GM23248 (cell line): ENCODE measurements around the gene LRP5. TPM values are rescaled to one million over a fixed set of nuclear protein-coding genes. Genes with fewer than 3 reads are reported as not detected.

Source experiments
- DNase-seq: peaks from one replicate; pipeline ENCODE4 v3.0.0-alpha.2; 2015
- H2AFZ ChIP-seq: fragments of 200-600 bp; sonication (generic); 2 replicates; pipeline ENCODE4 v1.6.1; 2016; ENCODE audit warnings: antibody characterized with exemption
- H3F3A ChIP-seq: fragments of 200-600 bp; sonication (generic); 2 replicates; pipeline ENCODE4 v1.6.1; 2016; ENCODE audit warnings: mild to moderate bottlenecking, antibody characterized with exemption, mixed run types; ENCODE audit not compliant: insufficient read depth
- H3K27ac ChIP-seq: fragments of 200-600 bp; sonication (generic); 2 replicates; pipeline ENCODE4 v1.5.1; 2016; ENCODE audit warnings: mild to moderate bottlenecking
- H3K27me3 ChIP-seq: fragments of 200-600 bp; sonication (generic); replicated peaks from 2 replicates; pipeline ENCODE4 v1.6.1; 2016; ENCODE audit warnings: mild to moderate bottlenecking; ENCODE audit not compliant: insufficient read depth
- H3K36me3 ChIP-seq: fragments of 200-600 bp; sonication (generic); 2 replicates; pipeline ENCODE4 v1.6.1; 2016; ENCODE audit warnings: low read depth, mild to moderate bottlenecking
- H3K4me1 ChIP-seq: fragments of 200-600 bp; sonication (generic); 2 replicates; pipeline ENCODE4 v1.6.1; 2016; ENCODE audit warnings: mild to moderate bottlenecking; ENCODE audit not compliant: insufficient read depth
- H3K4me2 ChIP-seq: fragments of 200-600 bp; sonication (generic); one replicate; pipeline ENCODE4 v1.6.1; 2016; ENCODE audit warnings: mild to moderate bottlenecking; ENCODE audit not compliant: unreplicated experiment
- H3K4me3 ChIP-seq: fragments of 200-600 bp; sonication (generic); 2 replicates; pipeline ENCODE4 v1.5.1; 2016; ENCODE audit warnings: mild to moderate bottlenecking
- H3K79me2 ChIP-seq: fragments of 200-600 bp; sonication (generic); 2 replicates; pipeline ENCODE4 v1.6.1; 2016; ENCODE audit warnings: mild to moderate bottlenecking; ENCODE audit not compliant: insufficient read depth
- H3K9ac ChIP-seq: fragments of 200-600 bp; sonication (generic); 2 replicates; pipeline ENCODE4 v1.6.1; 2016; ENCODE audit warnings: mild to moderate bottlenecking
- H3K9me2 ChIP-seq: fragments of 200-600 bp; sonication (generic); 2 replicates; pipeline ENCODE4 v1.6.1; 2016; ENCODE audit warnings: mixed run types, mild to moderate bottlenecking, moderate library complexity; ENCODE audit not compliant: insufficient read depth
- H3K9me3 ChIP-seq: fragments of 200-600 bp; sonication (generic); one replicate; pipeline ENCODE4 v1.6.1; 2017; ENCODE audit warnings: low read depth
- H4K20me1 ChIP-seq: fragments of 200-600 bp; sonication (generic); 2 replicates; pipeline ENCODE4 v1.6.0; 2016; ENCODE audit not compliant: insufficient read depth
- EZH2 ChIP-seq: fragments of 200-600 bp; sonication (generic); IDR thresholded peaks from 2 replicates; pipeline ENCODE4 v1.6.1; 2018; ENCODE audit warnings: antibody characterized with exemption, mild to moderate bottlenecking; ENCODE audit not compliant: insufficient read depth, poor library complexity, severe bottlenecking
- EZH2phosphoT487 ChIP-seq: fragments of 200-600 bp; sonication (generic); IDR thresholded peaks from 2 replicates; pipeline ENCODE4 v1.6.1; 2018; ENCODE audit warnings: antibody characterized with exemption, moderate library complexity, mild to moderate bottlenecking, low read depth; ENCODE audit not compliant: insufficient read depth
- WGBS, 2 experiments: methylation state at CpG; one replicate each; pipeline ENCODE4 v1.1.6; 2015 to 2017; ENCODE audit warnings: low lambda C conversion rate in 2 of 2, low coverage in 1 of 2; ENCODE audit errors: missing lambda C conversion rate in 2 of 2; 5-methylcytosine and 5-hydroxymethylcytosine counted together
- in situ Hi-C: fragments of 300-500 bp; cut with MboI; formaldehyde crosslinking; loops from 2 replicates; pipeline ENCODE4 v1.15.0; 2020
- polyA plus RNA-seq: library from polyadenylated mRNA; unstranded; fragments of >200 nt; fragmentation: Nextera tagmentation; extraction: Ambion mirVana; gene quantifications from 2 replicates; pipeline ENCODE4 v1.2.1, GENCODE V29; 2016
- total RNA-seq: library from RNA; depleted of rRNA; stranded (reverse); fragments of >200 nt; shearing (Covaris generic); gene quantifications from 2 replicates; pipeline ENCODE4 v1.2.3, GENCODE V29; 2014

The LRP5 gene
- total and polyA plus RNA-seq, 2 experiments from 2014 or later = 3.0 TPM

GRCh38 chr11:68467201-68467834, 154.9 kb downstream of the LRP5 start:
- no peak overlapping the region for H3K9ac ChIP-seq
- H3K36me3 ChIP-seq = no peaks in the 10 kb centered on the region
- no peaks in the 10 kb centered on the region for H3K27me3 ChIP-seq
- H3K4me3 ChIP-seq = no peak overlapping the region
- H3K9me2 ChIP-seq = no peaks in the 10 kb centered on the region
- H4K20me1 ChIP-seq = peaks cover 51% of the 10 kb centered on the region
- 47 to 50% methylated on average over 8 of the region's 8 CpGs for WGBS, 2 experiments
- DNase-seq = no peak
- H3F3A ChIP-seq = peaks cover 12% of the 10 kb centered on the region
- peaks cover 48% of the 10 kb centered on the region for H3K4me1 ChIP-seq
- in situ Hi-C loops = no loop called here
- no peak overlapping the region for H3K4me2 ChIP-seq
- no peaks in the 10 kb centered on the region for H3K9me3 ChIP-seq
- TF ChIP-seq EZH2 = no peak
- TF ChIP-seq EZH2phosphoT487 = no peak
- no peak overlapping the region for H2AFZ ChIP-seq
- no peak overlapping the region for H3K27ac ChIP-seq
- peaks cover 100% of the 10 kb centered on the region for H3K79me2 ChIP-seq

- Histone ChIP-seq H4K20me1 (peaks cover 53% of the 10 kb centered on the region), H3K9ac (no peak overlapping the region), H3F3A (peaks cover 22% of the 10 kb centered on the region), H3K4me1 (peaks cover 42% of the 10 kb centered on the region), H2AFZ (no peak overlapping the region), H3K27ac (no peak overlapping the region), H3K9me2 (no peaks in the 10 kb centered on the region), H3K36me3 (no peaks in the 10 kb centered on the region), H3K4me3 (no peak overlapping the region), H3K79me2 (peaks cover 100% of the 10 kb centered on the region), H3K9me3 (no peaks in the 10 kb centered on the region), H3K4me2 (no peak overlapping the region), H3K27me3 (no peaks in the 10 kb centered on the region)
- DNase-seq = no peak
- 53 to 61% methylated on average over 3 of the region's 3 CpGs for WGBS, 2 experiments
- in situ Hi-C loops = no loop called here
- TF ChIP-seq EZH2 = no peak
- no peak for TF ChIP-seq EZH2phosphoT487
These were observed 155.9 kb downstream of the LRP5 start for GRCh38 chr11:68468217-68468828.

GRCh38 chr11:68469122-68469521, 156.7 kb downstream of the LRP5 start:
- Histone ChIP-seq H3K4me2 (peak overlapping the region; percentile 2), H3K9ac (no peak overlapping the region), H2AFZ (no peak overlapping the region), H3K4me3 (no peak overlapping the region), H3K27ac (no peak overlapping the region), H4K20me1 (peaks cover 58% of the 10 kb centered on the region), H3K4me1 (peaks cover 35% of the 10 kb centered on the region), H3K79me2 (peaks cover 100% of the 10 kb centered on the region), H3K36me3 (no peaks in the 10 kb centered on the region), H3F3A (peaks cover 27% of the 10 kb centered on the region), H3K27me3 (no peaks in the 10 kb centered on the region), H3K9me2 (no peaks in the 10 kb centered on the region), H3K9me3 (no peaks in the 10 kb centered on the region)
- WGBS, 2 experiments = 62 to 68% methylated on average over 2 of the region's 2 CpGs
- no peak for TF ChIP-seq EZH2
- no peak for TF ChIP-seq EZH2phosphoT487
- in situ Hi-C loops = no loop called here
- DNase-seq = no peak

- Histone ChIP-seq H3K9me3 (no peaks in the 10 kb centered on the region), H3K27me3 (no peaks in the 10 kb centered on the region), H3K4me2 (no peak overlapping the region), H3K4me3 (no peak overlapping the region), H3F3A (peaks cover 27% of the 10 kb centered on the region), H3K79me2 (peaks cover 100% of the 10 kb centered on the region), H3K9ac (no peak overlapping the region), H3K36me3 (no peaks in the 10 kb centered on the region), H3K9me2 (no peaks in the 10 kb centered on the region), H2AFZ (no peak overlapping the region), H3K27ac (no peak overlapping the region), H4K20me1 (peaks cover 57% of the 10 kb centered on the region), H3K4me1 (peaks cover 35% of the 10 kb centered on the region)
- 95 to 97% methylated on average over 1 of the region's 1 CpG for WGBS, 2 experiments
- TF ChIP-seq EZH2phosphoT487 (no peak), EZH2 (no peak)
- DNase-seq = no peak
- in situ Hi-C loops = no loop called here
These were observed 157.3 kb downstream of the LRP5 start for GRCh38 chr11:68469642-68470041.
